GM12878 (cell line): ENCODE measurements around the gene NCAPH2. TPM values are rescaled to one million over a fixed set of nuclear protein-coding genes. Genes with fewer than 3 reads are reported as not detected.

Experiments used
- BCLAF1 ChIP-seq: fragments of 450-650 bp; IDR thresholded peaks from 2 replicates; pipeline ENCODE4 v1.6.1; 2017; ENCODE audit warnings: antibody characterized with exemption, mild to moderate bottlenecking, moderate library complexity
- CEBPB ChIP-seq, 2 experiments: fragments of 150-350 bp in 1 of 2; IDR thresholded peaks; 2 replicates each; pipeline ENCODE4 v1.6.1; 2012 to 2014; ENCODE audit warnings: low read depth in 2 of 2, low read length in 2 of 2, borderline replicate concordance in 1 of 2, inconsistent platforms in 1 of 2
- CUX1 ChIP-seq: IDR thresholded peaks from 2 replicates; pipeline ENCODE4 v1.6.1; 2012; ENCODE audit warnings: improper control_type of control experiment, low read depth, low read length; ENCODE audit not compliant: insufficient replicate concordance
- E4F1 ChIP-seq: fragments of 450-650 bp; IDR thresholded peaks from 2 replicates; pipeline ENCODE4 v1.6.1; 2018; ENCODE audit warnings: borderline replicate concordance, mild to moderate bottlenecking; ENCODE audit not compliant: partially characterized antibody
- EP300 ChIP-seq, 2 experiments: fragments of 150-350 bp in 1 of 2; IDR thresholded peaks; 2 replicates each; pipeline ENCODE4 v1.6.1; 2011 to 2012; ENCODE audit warnings: low read depth in 2 of 2, low read length in 2 of 2, borderline replicate concordance in 1 of 2, improper control_type of control experiment in 1 of 2, inconsistent platforms in 1 of 2; ENCODE audit not compliant: control insufficient read depth in 1 of 2
- ESRRA ChIP-seq: IDR thresholded peaks from 2 replicates; pipeline ENCODE4 v1.6.1; 2012; ENCODE audit warnings: mild to moderate bottlenecking, low read length, improper control_type of control experiment
- FOS ChIP-seq: IDR thresholded peaks from 3 replicates; pipeline ENCODE4 v1.6.1; 2011; ENCODE audit warnings: borderline replicate concordance; ENCODE audit not compliant: insufficient read length; ENCODE audit errors: extremely low read depth
- FOXK2 ChIP-seq: fragments of 450-650 bp; IDR thresholded peaks from 2 replicates; pipeline ENCODE4 v1.6.1; 2017; ENCODE audit warnings: mild to moderate bottlenecking, moderate library complexity
- HDAC2 ChIP-seq: fragments of 200-600 bp; sonication (generic); IDR thresholded peaks from 2 replicates; pipeline ENCODE4 v1.6.1; 2017
- IKZF2 ChIP-seq, 2 experiments: fragments of 450-650 bp; IDR thresholded peaks; 2 replicates each; pipeline ENCODE4 v1.6.1; 2017; ENCODE audit warnings: mild to moderate bottlenecking in 2 of 2, moderate library complexity in 2 of 2
- MEF2A ChIP-seq: IDR thresholded peaks from 2 replicates; pipeline ENCODE4 v1.6.1; 2011; ENCODE audit warnings: low read depth, mild to moderate bottlenecking, low read length, moderate library complexity; ENCODE audit not compliant: insufficient read depth
- MYB ChIP-seq: fragments of 150-350 bp; IDR thresholded peaks from 2 replicates; pipeline ENCODE4 v1.6.1; 2014; ENCODE audit warnings: mild to moderate bottlenecking, low read depth, low read length, borderline replicate concordance
- NFYA ChIP-seq: IDR thresholded peaks from 2 replicates; pipeline ENCODE4 v1.6.1; 2011; ENCODE audit warnings: low read depth, mild to moderate bottlenecking, low read length, improper control_type of control experiment, borderline replicate concordance
- PBX3 ChIP-seq: IDR thresholded peaks from 2 replicates; pipeline ENCODE4 v1.6.1; 2011; ENCODE audit warnings: mild to moderate bottlenecking, low read depth, low read length, moderate library complexity; ENCODE audit not compliant: insufficient replicate concordance
- RAD21 ChIP-seq: IDR thresholded peaks from 2 replicates; pipeline ENCODE4 v1.6.1; 2011; ENCODE audit warnings: mild to moderate bottlenecking, low read depth, low read length, moderate library complexity; ENCODE audit not compliant: insufficient read depth
- SIX5 ChIP-seq: IDR thresholded peaks from 2 replicates; pipeline ENCODE4 v1.6.1; 2011; ENCODE audit warnings: mild to moderate bottlenecking, low read depth, low read length, moderate library complexity; ENCODE audit not compliant: severe bottlenecking
- ZSCAN29 ChIP-seq: fragments of 450-650 bp; IDR thresholded peaks from 2 replicates; pipeline ENCODE4 v1.6.1; 2017; ENCODE audit warnings: mild to moderate bottlenecking, moderate library complexity
- polyA plus RNA-seq, 11 experiments: library from polyadenylated mRNA; depleted of rRNA in 4 of 11; unstranded in 6 of 11; stranded (reverse) in 5 of 11; fragments of >200 nt; fragmentation: Nextera tagmentation in 4 of 11; fragmentation: Illumina TruSeq in 1 of 11; extraction: Ambion mirVana in 4 of 11; extraction: Trizol in 1 of 11; gene quantifications; 1 replicate in 1 of 11; 2 replicates in 10 of 11; pipeline versions ENCODE4 v1.2.1 to v1.2.3, GENCODE V29; 2011 to 2016; ENCODE audit warnings: inconsistent platforms in 2 of 11, missing spikeins in 2 of 11, low read depth in 1 of 11
- total RNA-seq, 4 experiments: library from RNA; depleted of rRNA in 3 of 4; stranded (reverse); fragments of >200 nt in 3 of 4; fragmentation: Illumina TruSeq in 1 of 4; extraction: Trizol in 1 of 4; gene quantifications; 2 replicates each; pipeline versions ENCODE4 v1.2.1 to v1.2.3, GENCODE V29; 2013 to 2021

NCAPH2 gene
- total and polyA plus RNA-seq, 10 of the 15 experiments (the other 5 are each of a cell fraction or from before 2014, with no cell fraction given), result 5.0 to 110 (median 59.9) TPM

DNA sequence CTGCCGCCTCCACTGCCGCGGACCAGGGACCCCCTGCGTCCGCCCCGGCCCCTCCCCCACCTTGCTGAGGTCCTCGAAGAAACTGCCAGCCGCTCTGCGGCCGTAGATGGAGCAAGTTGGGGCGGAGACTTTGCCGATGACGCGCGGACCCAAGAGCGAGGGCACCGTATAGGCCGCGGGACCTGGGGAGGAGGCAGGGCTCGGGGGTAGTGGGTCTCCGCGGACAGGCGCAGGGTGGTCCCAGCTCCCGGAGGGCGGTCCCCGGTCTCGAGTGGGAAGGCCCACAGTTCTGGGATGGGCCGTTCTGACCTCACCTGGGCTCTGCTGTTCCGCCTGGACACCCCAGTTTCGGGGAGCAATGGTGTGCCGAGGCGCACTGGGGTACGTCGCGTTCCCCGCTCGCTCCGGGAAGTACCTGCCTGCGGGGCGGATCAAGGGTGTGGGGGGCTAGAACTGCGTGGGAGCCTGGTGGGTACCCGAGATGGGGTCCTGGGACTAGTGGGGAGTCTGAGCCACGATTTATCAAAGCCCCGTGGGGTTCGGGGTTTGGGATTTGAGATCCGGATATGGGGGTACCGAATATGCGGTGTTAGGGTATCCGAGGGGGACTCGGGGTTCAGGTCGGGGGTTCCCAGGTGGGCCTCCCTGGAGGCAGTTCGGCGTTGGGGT is 23.0 kb downstream of the NCAPH2 start (continued):
- TF ChIP-seq RAD21 (no peak), ZSCAN29 (no peak), FOXK2 (no peak), IKZF2 (IDR thresholded peaks at IDR 0.05) (peak; percentile 55 to 65; a peak in 3 of 4 replicates), E4F1 (peak; percentile 26), ESRRA (peak; percentile 22; the same call in 1 of the 2 replicates), HDAC2 (no peak), PBX3 (peak; percentile 12), CEBPB (IDR thresholded peaks at IDR 0.05; ENCODE audit: borderline replicate concordance in 1 of 2, low read depth in 2 of 2, low read length in 2 of 2) (no peak), SIX5 (no peak), NFYA (no peak), EP300 (IDR thresholded peaks at IDR 0.05; ENCODE audit: borderline replicate concordance in 1 of 2, control insufficient read depth in 1 of 2, low read depth in 2 of 2, low read length in 2 of 2) (no peak), MYB (no peak), MEF2A (0 out of 2 replicates have a peak, but pooled peaks have one; percentile 11), BCLAF1 (no peak), FOS (no peak), CUX1 (no peak)
